Measurements from ENCODE around the gene SLC29A2. TPM values are rescaled to one million over a fixed set of nuclear protein-coding genes. Genes with fewer than 3 reads are reported as not detected.
"Not testable (repeated sequence)": the region's sequence is repeated elsewhere in the genome, so short reads cannot be mapped to it uniquely, and the experiment has no call there.

Gene SLC29A2
- total RNA-seq, 1 donor from 2014 or later: 6.9 TPM

DNA sequence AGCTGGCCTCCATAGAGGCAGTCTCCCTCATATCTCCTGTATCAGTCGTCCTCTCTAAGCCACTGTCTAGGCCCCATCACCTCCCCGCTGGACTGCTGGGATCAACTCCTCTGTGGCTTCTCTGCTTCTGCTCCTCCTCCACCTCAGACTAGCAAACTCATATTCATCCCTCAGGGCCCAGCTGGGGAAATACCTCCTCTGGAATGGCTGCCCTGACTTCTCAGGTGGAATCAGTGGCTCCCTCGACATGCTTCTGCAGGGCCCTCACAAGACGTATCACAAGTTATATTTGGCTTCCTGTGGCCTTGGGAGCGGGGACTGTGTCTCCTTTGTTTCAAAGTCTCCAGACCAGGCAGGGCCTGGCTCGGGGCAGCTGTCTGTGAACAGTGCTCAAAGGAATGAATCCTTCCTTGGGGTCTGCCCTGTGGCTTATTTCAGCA lies 10.0 kb downstream of the SLC29A2 start:
- no peak for DNase-seq (ENCODE audit: low spot score)
- Mint-ChIP-seq H3K9me3 (no peaks in the 10 kb centered on the region), H3K4me1 (peaks cover 6% of the 10 kb centered on the region), H3K27me3 (ENCODE audit: insufficient read depth, low read depth) (peaks cover 15% of the 10 kb centered on the region), H3K4me3 (peak overlapping the region; percentile 30), H3K27ac (peak overlapping the region; percentile 4), H3K36me3 (peaks cover 4% of the 10 kb centered on the region)
- no peak overlapping the region for H3K9ac ChIP-seq
- no peak overlapping the region for H2AFZ ChIP-seq (replicated peaks)
- no peaks in the 10 kb centered on the region for H3K27me3 ChIP-seq
- no peak overlapping the region for H3K4me3 ChIP-seq
- no peaks in the 10 kb centered on the region for H3K4me1 ChIP-seq
- H3F3A ChIP-seq (ENCODE audit: low read depth): peaks cover 58% of the 10 kb centered on the region
- no peaks in the 10 kb centered on the region for H3K9me3 ChIP-seq (ENCODE audit: low read depth)
- TF ChIP-seq EZH2phosphoT487 (IDR thresholded peaks at IDR 0.05) (no peak), EZH2 (IDR thresholded peaks at IDR 0.05) (no peak)
- TF ChIP-seq, protein P1, sequence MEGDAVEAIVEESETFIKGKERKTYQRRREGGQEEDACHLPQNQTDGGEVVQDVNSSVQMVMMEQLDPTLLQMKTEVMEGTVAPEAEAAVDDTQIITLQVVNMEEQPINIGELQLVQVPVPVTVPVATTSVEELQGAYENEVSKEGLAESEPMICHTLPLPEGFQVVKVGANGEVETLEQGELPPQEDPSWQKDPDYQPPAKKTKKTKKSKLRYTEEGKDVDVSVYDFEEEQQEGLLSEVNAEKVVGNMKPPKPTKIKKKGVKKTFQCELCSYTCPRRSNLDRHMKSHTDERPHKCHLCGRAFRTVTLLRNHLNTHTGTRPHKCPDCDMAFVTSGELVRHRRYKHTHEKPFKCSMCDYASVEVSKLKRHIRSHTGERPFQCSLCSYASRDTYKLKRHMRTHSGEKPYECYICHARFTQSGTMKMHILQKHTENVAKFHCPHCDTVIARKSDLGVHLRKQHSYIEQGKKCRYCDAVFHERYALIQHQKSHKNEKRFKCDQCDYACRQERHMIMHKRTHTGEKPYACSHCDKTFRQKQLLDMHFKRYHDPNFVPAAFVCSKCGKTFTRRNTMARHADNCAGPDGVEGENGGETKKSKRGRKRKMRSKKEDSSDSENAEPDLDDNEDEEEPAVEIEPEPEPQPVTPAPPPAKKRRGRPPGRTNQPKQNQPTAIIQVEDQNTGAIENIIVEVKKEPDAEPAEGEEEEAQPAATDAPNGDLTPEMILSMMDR (IDR thresholded peaks at IDR 0.05): no peak
- no peaks in the 10 kb centered on the region for H3K79me2 ChIP-seq (ENCODE audit: low read depth)
- peaks cover 10% of the 10 kb centered on the region for H4K20me1 ChIP-seq (ENCODE audit: low read depth)
- H3K4me2 ChIP-seq: no peak overlapping the region
- H3K27ac ChIP-seq: peak overlapping the region; percentile 49
- H3K36me3 ChIP-seq: no peaks in the 10 kb centered on the region

DNA sequence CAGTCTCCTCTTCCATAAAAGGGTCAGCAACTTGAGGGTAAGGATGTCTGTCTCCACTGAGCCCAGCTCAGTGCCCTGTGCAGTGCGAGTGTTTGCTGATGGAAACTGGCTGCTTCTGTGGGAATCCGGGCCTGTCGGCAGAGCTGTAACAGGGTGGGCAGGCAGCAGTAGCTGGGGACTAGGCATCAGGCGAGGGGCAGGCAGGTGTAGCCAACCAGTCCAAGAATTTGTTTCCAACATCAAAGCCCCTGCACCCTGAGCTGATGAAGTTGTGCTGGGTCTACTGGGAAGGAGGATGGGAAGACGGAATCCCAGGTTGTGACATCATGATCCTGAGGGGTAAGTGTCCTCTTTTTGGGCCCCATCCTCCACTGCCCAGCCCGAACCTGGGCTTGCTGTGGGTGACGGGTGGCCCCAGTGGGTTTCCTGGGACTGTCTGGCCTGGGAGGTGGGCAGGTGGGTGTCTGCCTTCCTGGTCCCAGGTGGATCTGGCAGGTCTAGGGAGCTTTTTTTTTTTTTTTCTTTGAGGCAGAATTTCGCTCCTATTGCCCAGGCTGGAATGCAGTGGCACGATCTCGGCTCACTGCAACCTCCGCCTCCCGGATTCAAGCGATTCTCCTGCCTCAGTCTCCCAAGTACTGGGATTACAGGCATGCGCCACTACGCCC lies 11.0 kb downstream of the SLC29A2 start:
- no peak overlapping the region for H3K4me3 ChIP-seq
- peaks cover 51% of the 10 kb centered on the region for H3F3A ChIP-seq (ENCODE audit: low read depth)
- H3K36me3 ChIP-seq: no peaks in the 10 kb centered on the region
- H3K4me2 ChIP-seq: no peak overlapping the region
- no peaks in the 10 kb centered on the region for H3K79me2 ChIP-seq (ENCODE audit: low read depth)
- no peak for DNase-seq (ENCODE audit: low spot score)
- H3K4me3 Mint-ChIP-seq: no peak overlapping the region
- no peak overlapping the region for H3K9ac ChIP-seq
- H4K20me1 ChIP-seq (ENCODE audit: low read depth): peaks cover 10% of the 10 kb centered on the region
- peaks cover 6% of the 10 kb centered on the region for H3K4me1 Mint-ChIP-seq
- no peaks in the 10 kb centered on the region for H3K9me3 Mint-ChIP-seq
- no peaks in the 10 kb centered on the region for H3K27me3 ChIP-seq
- H3K27me3 Mint-ChIP-seq (ENCODE audit: insufficient read depth, low read depth): peaks cover 15% of the 10 kb centered on the region
- H3K9me3 ChIP-seq (ENCODE audit: low read depth): no peaks in the 10 kb centered on the region
- no peak for TF ChIP-seq EZH2phosphoT487 (IDR thresholded peaks at IDR 0.05)
- TF ChIP-seq, protein P1 (IDR thresholded peaks at IDR 0.05): no peak
- TF ChIP-seq EZH2 (IDR thresholded peaks at IDR 0.05): no peak
- H3K36me3 Mint-ChIP-seq: peaks cover 7% of the 10 kb centered on the region
- no peaks in the 10 kb centered on the region for H3K4me1 ChIP-seq
- no peak overlapping the region for H3K27ac Mint-ChIP-seq
- H2AFZ ChIP-seq (replicated peaks): no peak overlapping the region
- no peak overlapping the region for H3K27ac ChIP-seq

DNA sequence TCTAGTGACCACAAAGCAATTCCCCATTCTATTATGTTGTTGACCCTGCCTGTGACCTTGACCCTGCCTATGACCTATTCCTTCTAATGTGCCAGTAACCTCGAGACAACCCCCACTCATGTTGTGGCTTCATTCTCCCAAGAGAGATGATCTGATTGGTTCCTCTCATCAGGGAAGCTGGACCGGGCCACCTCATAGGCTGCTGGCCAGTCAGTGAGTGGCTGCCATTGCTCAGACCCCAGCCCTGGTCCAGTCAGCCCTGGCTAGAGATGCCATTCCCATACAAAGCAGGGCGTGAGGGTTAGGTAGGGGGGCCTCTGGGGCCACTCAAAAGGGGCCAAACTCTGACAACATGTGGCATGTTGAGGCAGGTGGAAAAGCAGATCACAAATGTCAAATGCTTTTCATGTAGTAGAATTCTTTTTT lies 11.9 kb downstream of the SLC29A2 start:
- H3K27ac Mint-ChIP-seq: no peak overlapping the region
- Histone ChIP-seq H3K27ac (no peak overlapping the region), H3K36me3 (no peaks in the 10 kb centered on the region), H2AFZ (replicated peaks) (no peak overlapping the region), H3K9ac (no peak overlapping the region), H3K27me3 (no peaks in the 10 kb centered on the region), H3K4me3 (no peak overlapping the region), H3K4me2 (no peak overlapping the region), H3F3A (ENCODE audit: low read depth) (peaks cover 44% of the 10 kb centered on the region), H3K4me1 (no peaks in the 10 kb centered on the region), H3K79me2 (ENCODE audit: low read depth) (no peaks in the 10 kb centered on the region), H3K9me3 (ENCODE audit: low read depth) (no peaks in the 10 kb centered on the region), H4K20me1 (ENCODE audit: low read depth) (peaks cover 10% of the 10 kb centered on the region)
- TF ChIP-seq EZH2 (IDR thresholded peaks at IDR 0.05) (no peak), EZH2phosphoT487 (IDR thresholded peaks at IDR 0.05) (no peak)
- TF ChIP-seq, protein P1 (IDR thresholded peaks at IDR 0.05): no peak
- H3K4me1 Mint-ChIP-seq: peaks cover 6% of the 10 kb centered on the region
- no peaks in the 10 kb centered on the region for H3K9me3 Mint-ChIP-seq
- H3K27me3 Mint-ChIP-seq (ENCODE audit: insufficient read depth, low read depth): peaks cover 12% of the 10 kb centered on the region
- H3K36me3 Mint-ChIP-seq: peaks cover 5% of the 10 kb centered on the region
- DNase-seq (ENCODE audit: low spot score): no peak
- H3K4me3 Mint-ChIP-seq: peak overlapping the region; percentile 12

DNA sequence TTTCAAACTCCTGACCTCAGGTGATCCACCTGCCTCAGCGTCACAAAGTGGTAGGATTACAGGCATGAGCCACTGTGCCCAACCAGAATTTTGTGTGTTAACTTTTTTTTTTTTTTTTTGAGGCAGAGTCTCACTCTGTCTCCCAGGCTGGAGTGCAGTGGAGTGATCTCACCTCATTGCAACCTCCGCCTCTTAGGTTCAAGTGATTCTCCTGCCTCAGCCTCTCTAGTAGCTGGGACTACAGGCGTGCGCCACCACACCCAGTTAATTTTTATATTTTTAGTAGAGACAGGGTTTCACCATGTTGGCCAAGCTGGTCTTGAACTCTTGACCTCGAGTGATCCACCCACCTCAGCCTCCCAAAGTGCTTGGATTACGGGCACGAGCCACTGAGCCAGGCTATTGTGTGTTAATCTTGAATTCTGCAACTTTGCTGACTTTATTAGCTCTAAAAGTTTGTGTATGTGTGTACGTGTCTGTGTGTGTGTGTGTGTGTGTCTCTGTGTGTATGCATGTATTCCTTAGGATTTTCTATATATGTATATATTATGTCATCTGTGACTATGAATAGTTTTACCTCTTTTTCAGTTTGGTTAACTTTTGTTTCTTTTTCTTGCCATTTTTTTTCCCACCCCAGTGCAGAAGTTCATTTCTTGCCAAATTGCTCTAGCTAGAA lies 20.9 kb downstream of the SLC29A2 start:
- not testable (repeated sequence) for H3K9ac ChIP-seq; H3K27me3 ChIP-seq; H2AFZ ChIP-seq (replicated peaks); H3K9me3 Mint-ChIP-seq; H3K9me3 ChIP-seq (ENCODE audit: low read depth); H3K27ac Mint-ChIP-seq; H3K4me3 Mint-ChIP-seq; H3K36me3 ChIP-seq; H3K4me3 ChIP-seq; DNase-seq (ENCODE audit: low spot score); H3K4me2 ChIP-seq; H4K20me1 ChIP-seq (ENCODE audit: low read depth); H3K27ac ChIP-seq
- Mint-ChIP-seq H3K36me3 (peaks cover 14% of the 10 kb centered on the region), H3K4me1 (peaks cover 25% of the 10 kb centered on the region), H3K27me3 (ENCODE audit: insufficient read depth, low read depth) (peaks cover 16% of the 10 kb centered on the region)
- Histone ChIP-seq H3F3A (ENCODE audit: low read depth) (peaks cover 27% of the 10 kb centered on the region), H3K79me2 (ENCODE audit: low read depth) (peaks cover 17% of the 10 kb centered on the region), H3K4me1 (peaks cover 12% of the 10 kb centered on the region)

Data from neural progenitor cell (in vitro differentiated cells).